Erythroblast (primary cell): ENCODE results near the gene ERBB4.

Source experiments
- GATA1 ChIP-seq: IDR thresholded peaks from 2 replicates; pipeline ENCODE4 v1.6.1; 2011; ENCODE audit warnings: low read depth, mild to moderate bottlenecking, control low read depth, low read length, moderate library complexity
- POLR2A ChIP-seq: IDR thresholded peaks from 2 replicates; pipeline ENCODE4 v1.6.1; 2011; ENCODE audit warnings: mild to moderate bottlenecking, low read length

GRCh38 chr2:211408483-211408891 lies 1130.1 kb downstream of the ERBB4 start:
- TF ChIP-seq POLR2A (no peak), GATA1 (no peak)
